Activated CD8-positive, alpha-beta memory T cell treated with anti-CD3 and anti-CD28 coated beads for 48 hours (primary cell): ENCODE measurements around the gene CFAP299.
"Not testable (repeated sequence)": the region's sequence is repeated elsewhere in the genome, so short reads cannot be mapped to it uniquely, and the experiment has no call there.

Source experiments
- DNase-seq, 3 experiments: peaks; one replicate each; pipeline ENCODE4 v3.0.0-alpha.2; 2020; ENCODE audit warnings: low read depth in 2 of 3, low spot score in 2 of 3

CFAP299 gene

GRCh38 chr4:80439294-80440061 is 103.9 kb downstream of the CFAP299 start:
- DNase-seq, result not testable (repeated sequence)

DNA sequence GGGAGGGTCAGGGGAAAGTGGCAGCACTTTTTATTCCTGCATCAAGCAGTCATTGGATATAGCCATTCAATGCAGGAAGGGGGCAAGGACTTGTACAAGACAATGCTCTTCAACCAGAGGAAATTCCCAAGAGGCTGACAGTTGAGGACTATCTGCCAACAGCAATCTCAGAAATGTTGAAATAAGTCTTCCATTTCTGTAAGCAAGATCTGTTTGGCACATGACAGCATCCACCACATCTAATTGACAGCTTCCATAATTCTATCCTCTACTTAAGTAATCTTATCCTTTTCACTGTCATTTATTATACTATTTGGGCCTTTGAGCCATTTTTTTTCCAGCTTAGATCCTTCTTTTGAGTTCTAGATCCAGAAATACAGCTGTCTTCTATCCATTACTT is 110.7 kb downstream of the CFAP299 start:
- no peak for DNase-seq

- no peak for DNase-seq
These were observed 111.1 kb downstream of the CFAP299 start for GRCh38 chr4:80446664-80447063.

DNA sequence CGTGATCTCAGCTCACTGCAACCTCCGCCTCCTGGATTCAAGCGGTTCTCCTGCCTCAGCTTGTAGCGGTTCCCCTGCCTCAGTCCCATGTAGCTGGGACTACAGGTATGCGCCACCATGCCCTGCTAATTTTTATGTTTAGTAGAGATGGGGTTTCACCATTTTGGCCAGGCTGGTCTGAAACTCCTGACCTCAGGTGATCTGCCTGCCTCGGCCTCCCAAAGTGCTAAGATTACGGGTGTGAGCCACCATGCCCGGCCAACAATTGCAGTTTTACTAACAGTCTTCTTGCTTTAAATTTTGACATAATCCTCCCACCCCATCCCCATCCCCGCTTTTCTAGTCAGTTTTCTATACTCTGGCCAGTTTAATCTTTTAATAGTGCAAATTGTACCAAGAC is 112.0 kb downstream of the CFAP299 start:
- no peak for DNase-seq

- no peak for DNase-seq
These were observed 112.5 kb downstream of the CFAP299 start for GRCh38 chr4:80448056-80448455.

- DNase-seq, result no peak
These were observed 116.5 kb downstream of the CFAP299 start for GRCh38 chr4:80452055-80452454.

DNA sequence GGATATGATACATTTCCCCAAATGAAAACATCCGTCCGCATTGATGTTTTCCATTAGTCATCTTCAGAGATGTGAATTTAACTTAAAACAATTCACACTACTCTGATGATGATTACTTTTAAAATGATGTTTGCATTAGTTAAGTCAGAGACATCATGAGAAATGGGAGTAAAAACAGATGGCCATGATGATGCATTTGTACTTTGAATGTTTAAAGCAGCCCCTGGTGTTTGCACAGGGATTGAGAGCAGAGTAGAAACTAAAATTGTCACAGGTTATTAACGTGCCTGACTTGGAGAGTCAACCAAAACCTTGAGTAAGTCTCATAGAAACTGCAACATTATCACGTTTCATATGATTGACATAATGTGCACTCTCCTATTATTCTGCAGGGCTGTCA is 117.2 kb downstream of the CFAP299 start:
- no peak for DNase-seq

GRCh38 chr4:80454040-80454439 is 118.5 kb downstream of the CFAP299 start:
- no peak for DNase-seq

- DNase-seq, result no peak
These were observed 119.0 kb downstream of the CFAP299 start for GRCh38 chr4:80454556-80454955.

GRCh38 chr4:80459918-80460473 is 124.5 kb downstream of the CFAP299 start:
- DNase-seq, result no peak

DNA sequence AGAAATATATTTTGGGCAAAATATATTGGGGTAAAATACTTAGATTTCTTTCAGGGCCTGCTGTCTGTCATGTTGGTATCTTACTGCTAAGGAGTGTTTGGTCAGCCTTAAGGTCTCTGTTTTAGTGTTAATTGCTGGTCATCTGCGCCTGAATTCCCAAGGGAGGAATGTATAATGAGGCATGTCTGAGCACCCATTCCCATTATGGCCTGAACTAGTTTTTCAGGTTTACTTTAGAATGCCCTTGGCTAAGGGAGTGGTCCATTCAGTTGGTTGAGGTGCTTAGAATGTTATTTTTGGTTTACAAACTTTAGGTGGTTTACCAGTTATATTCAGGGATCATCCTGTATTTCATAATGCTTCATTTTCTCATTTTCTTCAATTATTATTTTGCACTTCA is 125.9 kb downstream of the CFAP299 start:
- no peak for DNase-seq

DNA sequence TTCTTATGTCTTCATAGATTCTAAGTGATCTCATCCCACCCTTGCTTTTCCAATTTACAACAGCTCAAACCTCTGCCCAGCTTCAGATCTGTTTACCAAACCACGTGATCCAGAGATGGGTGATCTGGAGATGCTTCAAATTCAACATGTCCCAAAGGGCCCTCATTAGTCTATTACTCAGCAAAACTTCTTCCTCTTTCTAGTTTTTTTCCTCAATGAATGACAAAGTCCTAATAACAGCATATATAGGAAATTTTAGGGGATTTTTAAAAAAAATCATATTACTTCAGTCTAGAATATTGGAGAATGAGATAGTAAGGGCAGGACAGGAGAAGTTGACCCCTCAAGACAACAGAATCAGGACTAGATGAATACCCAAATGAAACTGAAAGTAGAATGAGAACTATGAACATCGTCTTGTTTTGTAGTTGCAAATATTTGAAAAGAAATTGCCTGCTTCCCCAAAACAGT is 127.1 kb downstream of the CFAP299 start:
- DNase-seq, result no peak

GRCh38 chr4:80463509-80463908 is 128.0 kb downstream of the CFAP299 start:
- DNase-seq, result no peak

GRCh38 chr4:80465238-80465637 is 129.7 kb downstream of the CFAP299 start:
- DNase-seq, result no peak

DNA sequence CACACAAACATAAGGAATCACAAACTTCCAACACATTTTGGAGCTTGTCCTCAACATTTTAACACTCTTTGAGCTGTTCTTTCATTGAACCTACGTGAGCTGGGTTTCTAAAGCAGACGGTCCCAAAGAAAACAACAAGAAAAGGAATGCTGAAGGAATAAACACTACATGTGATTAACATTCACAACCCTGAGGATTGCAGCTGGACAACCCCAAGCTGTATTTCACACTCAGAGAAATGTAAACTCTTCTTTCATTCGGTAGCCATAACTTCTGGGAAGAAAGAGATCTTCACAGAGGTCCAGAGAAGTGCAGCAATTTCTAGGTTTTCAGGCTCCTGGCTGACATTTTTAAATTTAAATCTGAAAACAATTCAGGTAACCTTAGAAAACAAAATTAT is 130.2 kb downstream of the CFAP299 start:
- DNase-seq, result no peak

DNA sequence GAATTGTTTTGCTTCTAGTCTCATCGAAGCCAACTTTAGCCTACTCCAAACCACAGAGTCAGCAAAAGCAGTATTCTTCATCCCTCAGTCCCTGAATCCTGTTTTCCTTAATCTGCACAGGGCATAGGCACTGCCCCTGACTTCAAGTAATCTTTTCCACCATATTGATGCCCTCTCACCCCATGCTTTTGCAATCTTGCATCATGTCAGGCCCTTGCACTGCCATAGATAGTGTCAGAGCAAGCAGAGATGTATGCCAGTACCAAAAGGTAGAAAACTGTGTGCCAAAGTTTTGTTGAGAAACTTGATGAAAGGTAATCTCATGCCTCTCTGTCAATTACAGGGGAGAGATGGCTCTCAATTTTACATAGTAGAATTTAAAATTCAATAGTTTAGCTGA is 131.1 kb downstream of the CFAP299 start:
- no peak for DNase-seq

DNA sequence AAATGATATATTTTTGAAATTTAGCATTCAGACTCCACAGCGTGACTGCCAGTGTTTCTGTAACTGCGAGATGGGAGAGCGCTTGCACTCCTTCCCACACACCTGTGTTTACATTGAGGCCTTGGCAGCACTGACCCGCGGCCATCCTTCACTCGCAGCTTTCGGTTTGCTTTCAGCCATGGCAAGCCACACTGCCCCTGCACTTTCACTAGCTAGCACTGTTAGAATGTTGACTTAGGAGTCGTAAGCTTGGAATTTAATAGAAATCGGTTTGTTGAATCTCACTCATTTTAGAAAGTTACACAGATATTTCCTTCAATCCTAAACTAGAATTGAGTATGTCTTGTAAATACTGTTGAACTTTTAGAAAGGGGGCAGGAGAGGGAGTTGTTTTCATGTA is 136.2 kb downstream of the CFAP299 start:
- no peak for DNase-seq

GRCh38 chr4:80475236-80475635 is 139.7 kb downstream of the CFAP299 start:
- DNase-seq, result no peak

- DNase-seq, result no peak
These were observed 140.3 kb downstream of the CFAP299 start for GRCh38 chr4:80475798-80476197.

DNA sequence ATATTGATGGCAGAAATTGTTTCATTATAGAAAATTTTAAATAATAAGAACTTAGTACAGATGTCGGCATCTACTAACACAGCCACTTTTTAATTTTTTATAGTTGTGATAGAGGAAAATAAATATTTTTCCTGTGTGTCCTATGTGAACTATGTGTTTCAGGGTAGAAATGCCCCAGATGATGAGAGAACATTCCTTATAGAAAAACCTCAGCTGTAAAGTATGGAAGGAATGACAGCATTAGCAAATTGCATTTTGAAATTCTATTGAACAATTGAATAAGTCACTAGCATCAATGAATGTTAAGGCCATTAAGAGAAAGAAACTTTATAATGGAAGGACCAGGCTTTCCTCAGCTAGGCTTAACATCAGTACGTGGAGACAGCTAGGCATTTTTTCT is 149.2 kb downstream of the CFAP299 start:
- DNase-seq, result no peak

- DNase-seq, result no peak
These were observed 151.1 kb downstream of the CFAP299 start for GRCh38 chr4:80486603-80487002.

- no peak for DNase-seq
These were observed 154.3 kb downstream of the CFAP299 start for GRCh38 chr4:80489798-80490197.

DNA sequence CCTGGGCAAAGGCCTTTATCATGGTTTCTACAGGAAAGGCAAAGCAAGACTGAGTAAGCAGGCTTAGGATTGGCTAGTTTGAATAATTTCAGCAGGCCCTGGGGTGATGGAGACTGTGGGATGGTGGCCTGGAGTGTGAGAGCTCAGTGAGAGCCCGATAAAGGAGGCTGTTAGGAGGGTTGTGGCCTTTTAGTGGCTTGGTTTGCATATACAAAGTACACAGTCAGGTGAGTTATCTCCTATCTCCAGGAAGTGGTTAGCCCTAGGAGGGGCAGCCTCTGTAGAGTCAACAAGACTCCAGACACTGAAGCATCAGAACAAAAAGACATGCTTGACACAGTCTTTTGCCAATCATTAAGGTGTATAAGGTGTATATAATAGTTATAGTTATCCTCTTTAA is 157.2 kb downstream of the CFAP299 start:
- DNase-seq, result no peak
